NCI-H146 (cell line): ENCODE data around the gene ANKAR.
"Not testable (repeated sequence)": the region's sequence is repeated elsewhere in the genome, so short reads cannot be mapped to it uniquely, and the experiment has no call there.

Experiments
- DNase-seq: peaks from one replicate; lab custom pipeline; 2025; lab: John Stamatoyannopoulos, UW

ANKAR gene, protein sequence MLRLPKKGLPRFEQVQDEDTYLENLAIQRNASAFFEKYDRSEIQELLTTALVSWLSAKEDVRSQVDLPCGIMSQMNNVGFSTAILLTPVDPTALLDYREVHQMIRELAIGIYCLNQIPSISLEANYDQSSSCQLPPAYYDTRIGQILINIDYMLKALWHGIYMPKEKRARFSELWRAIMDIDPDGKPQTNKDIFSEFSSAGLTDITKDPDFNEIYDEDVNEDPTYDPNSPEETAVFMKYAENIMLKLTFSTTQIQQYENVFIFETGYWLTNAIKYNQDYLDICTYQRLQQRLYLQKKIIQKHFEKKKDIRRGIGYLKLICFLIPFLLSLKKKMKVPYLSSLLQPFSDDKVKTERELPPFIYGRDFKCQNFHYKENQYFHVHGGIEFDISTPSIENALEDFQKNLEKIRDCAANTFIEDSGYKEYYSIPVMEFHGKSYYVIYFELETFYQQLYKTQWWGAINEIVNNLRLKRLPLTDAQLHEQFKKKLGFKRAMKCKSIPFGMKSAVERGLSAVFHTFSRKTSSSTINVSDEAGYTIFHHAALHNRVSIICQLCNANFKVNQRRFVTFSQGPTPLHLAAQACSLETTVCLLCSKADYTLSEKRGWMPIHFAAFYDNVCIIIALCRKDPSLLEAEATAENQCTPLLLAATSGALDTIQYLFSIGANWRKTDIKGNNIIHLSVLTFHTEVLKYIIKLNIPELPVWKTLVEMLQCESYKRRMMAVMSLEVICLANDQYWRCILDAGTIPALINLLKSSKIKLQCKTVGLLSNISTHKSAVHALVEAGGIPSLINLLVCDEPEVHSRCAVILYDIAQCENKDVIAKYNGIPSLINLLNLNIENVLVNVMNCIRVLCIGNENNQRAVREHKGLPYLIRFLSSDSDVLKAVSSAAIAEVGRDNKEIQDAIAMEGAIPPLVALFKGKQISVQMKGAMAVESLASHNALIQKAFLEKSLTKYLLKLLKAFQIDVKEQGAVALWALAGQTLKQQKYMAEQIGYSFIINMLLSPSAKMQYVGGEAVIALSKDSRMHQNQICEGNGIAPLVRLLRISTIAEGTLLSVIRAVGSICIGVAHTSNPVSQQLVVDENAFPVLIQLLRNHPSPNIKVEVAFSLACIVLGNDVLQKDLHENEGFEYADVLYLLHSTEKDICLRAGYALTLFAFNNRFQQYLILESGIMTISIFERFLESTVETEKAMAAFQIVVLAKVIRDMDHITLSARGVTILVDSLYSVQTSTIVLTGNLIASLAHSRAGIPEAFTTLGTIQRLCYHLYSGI (N-terminal part only)

DNA sequence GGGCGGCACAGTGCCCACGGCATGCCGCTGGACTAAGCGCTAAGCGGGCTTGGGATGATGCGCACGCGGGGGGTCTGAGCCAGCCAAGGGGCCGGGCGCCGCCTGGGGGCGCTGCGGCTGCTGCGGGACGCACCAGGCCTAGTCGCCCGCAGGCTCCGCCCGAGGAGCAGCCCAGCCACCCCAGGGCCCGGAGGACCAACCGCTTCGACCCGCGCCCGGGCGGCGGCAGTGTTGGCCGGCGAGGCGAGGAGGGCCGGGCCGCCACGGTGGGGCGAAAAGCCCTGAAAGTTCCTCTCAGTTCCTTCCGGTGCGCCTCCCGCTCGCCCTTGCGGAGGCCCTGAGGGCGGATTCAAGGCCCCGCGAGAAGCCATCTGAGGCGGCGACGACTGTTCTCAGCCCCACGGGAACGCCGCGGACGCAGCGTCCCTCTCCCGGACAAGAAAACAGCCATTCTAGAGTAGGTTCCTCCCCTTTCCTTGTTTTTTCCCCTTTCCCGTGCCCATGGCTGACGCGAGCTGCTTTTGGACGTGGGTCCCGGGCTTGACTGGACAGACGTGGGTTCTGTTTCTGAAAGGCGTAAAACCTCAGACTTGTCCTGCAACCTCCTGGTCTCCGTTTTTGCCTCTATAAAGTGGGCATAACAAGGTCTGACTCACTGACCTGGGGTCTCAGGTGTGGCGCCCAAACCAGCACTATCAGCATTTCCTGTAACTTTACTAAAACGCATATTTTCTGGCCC is at the start of gene ANKAR:
Gene ANKAR (plus strand): TSS at position 297 of the 739 bp plus-strand sequence. CDS start 1,821 bp downstream, outside the sequence.
- DNase-seq, result peak; percentile 80

DNA sequence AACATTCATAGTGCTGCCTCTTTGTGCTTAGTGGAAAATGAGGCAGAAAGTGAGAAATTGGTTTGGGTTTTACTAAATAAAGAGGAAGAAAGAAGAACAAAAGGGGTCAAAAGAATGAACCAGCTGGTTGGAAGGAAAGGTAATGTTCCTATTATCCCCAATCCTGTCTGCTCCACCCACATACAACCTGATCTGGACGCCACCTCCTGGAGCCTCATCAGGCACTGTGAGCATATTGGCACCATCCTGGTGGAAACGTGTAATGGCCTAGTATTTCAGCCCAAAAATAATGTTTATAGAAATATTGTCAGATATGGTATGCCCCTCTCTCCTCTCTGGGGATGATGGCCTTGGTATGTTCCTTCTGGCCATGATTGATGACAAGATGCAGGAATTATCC is 48.8 kb upstream of the ANKAR start:
- DNase-seq, result no peak

DNA sequence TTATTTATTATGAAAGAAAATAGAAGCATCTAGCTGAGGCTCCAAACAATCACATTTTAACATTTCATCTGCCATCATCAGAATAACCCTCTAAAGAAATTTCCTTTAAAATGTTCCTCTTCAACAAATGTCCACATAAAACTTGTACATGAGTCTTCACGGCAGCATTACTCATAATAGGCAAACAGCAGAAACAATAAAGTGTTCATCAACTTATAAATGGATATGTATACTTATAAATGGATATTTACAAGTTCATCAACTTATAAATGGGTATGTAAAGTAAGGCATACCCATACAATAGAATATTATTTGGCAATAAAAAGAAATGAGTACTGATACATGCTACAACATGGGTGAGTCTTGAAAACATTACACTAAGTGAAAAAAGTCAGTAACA is 46.7 kb upstream of the ANKAR start:
- no peak for DNase-seq

DNA sequence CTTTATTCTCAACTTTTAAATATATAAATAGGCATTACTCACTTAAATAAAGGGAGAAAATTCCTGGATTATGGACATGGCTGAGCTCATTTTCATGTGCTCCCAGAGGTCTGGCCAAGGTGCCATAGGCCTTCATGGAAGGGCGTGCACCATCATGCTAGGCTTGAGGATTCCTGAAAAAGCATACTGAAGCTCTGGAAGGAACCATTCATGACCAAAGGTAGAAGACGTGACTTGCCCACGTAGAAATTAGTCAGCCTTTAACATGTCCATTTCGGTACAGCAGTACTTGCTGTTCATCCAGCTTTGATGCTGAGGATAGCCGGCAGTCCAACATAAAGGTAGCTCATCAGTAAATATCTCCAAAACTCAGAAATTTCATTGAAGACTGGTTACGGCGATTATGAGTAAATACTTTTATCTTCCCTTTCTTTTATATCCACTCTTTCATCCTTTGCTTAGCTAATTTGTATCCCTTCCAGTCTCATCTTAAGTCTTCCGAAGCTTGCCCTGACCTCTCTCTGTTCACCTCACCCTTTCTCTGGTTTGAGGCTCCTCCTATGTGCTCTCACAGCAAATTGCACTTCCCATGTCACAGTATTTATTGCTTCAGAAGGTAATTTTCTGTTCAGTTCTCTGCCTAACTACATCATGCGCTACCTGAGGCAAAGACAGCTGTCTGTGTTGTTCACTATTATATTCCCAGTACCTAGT is 45.5 kb upstream of the ANKAR start:
- no peak for DNase-seq

DNA sequence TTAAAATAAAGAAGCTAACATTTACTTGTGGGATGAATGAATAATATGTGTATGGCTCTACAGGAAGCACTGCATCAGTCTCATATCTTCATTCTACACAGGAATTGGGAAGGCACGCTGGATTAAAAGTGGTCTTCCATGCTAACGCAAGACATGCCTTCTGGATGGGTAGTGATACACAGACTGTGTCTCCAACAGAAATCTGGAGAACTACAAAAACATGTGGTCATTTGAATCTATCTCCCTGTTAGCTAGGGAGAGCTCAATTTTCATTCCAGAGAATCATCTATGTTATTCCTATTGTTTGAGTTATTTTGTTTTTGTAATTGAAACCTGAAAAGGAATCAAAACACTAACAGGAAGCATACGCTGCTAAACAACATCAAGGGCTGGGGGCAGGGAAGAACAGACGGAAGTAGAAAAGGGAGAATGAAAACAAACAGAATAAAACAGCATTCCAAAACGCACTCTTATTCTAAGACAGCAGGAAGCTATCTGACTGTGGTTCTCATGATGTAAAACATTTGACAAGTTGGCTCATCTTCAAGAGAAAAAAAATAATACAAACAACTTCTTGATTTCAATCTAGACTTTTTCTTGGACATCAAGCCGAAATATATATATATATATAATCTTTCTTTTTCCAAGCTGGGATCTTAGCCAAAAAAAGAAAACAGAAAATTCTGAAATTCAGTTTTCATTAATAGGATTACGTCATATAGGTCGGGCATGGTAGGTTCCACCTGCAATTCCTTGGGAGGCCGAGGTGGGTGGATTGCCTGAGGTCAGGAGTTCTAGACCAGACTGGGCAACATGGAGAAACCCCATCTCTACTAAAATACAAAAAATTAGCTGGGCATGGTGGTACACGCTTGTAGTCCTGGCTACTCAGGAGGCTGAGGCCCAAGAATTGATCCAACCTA is 44.7 kb upstream of the ANKAR start:
- no peak for DNase-seq

DNA sequence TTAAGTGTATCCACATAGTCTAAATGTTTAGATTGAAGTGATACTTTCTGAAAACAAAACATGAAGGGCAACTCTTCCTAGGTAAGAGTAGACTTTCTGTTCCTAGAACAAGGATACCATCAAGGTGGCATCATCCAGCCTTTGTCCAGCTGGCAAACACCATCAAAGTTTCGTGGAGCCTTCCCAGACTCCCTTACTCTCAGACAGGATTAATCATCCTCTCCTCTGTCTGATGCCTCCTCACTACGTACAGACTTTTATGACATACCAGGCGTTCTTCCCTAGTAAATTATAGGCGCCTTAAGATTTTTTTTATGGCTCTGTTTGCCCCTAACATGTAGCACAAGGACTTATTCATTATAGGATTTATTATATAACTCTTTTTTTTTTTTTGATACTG is 42.6 kb upstream of the ANKAR start:
- DNase-seq, result no peak

DNA sequence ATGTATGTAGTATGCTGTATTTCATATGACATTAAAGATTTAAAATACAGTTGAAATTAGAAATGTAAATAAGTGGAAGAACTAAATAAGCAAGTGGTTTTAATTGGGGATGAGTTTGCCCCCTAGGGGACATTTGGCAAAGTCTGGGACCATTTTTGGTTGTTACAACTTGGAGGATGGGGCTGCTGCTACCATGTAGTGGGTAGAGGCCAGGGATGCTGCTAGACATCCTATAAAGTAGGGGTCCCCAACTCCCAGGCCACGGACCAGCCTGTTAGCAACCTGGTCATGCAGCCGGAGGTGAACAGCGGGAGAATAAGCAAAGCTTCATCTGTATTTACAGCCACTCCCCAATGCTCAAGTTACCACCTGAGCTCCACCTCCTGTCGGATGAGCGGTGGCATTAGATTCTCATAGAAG is 41.1 kb upstream of the ANKAR start:
- no peak for DNase-seq

DNA sequence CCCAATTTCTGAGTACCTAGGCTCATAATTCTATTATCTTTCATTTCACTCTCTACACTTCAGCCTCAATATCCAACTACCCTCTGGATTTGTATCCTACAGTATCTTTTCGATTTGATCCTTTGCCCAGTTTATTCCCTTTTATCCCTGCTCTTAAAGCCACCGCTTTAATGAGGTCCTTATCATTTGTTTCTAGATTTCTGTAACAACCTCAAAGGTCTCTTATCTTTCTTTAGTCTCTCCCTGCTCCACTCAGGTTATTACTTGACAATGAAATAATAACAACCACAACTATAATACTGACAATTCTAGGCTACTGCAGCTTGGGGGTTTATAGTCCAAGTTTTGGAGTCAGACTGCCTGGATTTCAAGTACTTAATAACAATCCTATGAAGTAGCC is 39.1 kb upstream of the ANKAR start:
- DNase-seq, result no peak

DNA sequence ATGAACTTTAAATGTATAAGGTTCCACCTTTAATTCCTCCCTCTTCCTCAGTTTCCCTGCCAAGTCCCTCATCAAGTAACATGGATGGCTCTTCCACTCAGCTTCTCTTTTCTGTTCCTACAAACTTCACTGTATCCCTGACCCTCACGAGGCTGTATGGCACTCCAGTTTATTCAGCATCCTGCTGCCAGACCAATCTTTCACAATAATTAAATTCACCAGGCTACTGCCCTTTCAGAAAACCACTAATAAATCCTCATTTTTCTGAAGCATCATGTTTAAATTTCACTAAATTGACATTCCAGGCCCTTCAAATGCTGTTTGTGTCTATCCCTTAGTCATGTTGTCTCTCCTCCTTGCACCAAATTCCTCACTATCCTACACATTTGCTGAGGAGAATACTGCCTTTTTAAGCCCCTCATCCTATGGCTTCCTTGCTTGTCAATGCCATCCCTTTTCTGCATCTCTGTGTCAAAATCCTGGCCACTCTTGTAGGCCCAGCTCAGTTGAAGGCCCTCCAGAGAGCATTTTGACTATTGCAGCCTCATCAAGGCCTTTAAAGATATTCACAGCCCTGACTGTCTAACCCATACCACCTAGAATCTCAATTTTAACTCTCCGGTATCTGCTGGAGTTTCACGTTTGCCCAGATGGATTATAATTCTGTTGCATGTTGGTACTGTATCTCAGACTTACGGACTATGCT is 36.0 kb upstream of the ANKAR start:
- DNase-seq, result no peak

DNA sequence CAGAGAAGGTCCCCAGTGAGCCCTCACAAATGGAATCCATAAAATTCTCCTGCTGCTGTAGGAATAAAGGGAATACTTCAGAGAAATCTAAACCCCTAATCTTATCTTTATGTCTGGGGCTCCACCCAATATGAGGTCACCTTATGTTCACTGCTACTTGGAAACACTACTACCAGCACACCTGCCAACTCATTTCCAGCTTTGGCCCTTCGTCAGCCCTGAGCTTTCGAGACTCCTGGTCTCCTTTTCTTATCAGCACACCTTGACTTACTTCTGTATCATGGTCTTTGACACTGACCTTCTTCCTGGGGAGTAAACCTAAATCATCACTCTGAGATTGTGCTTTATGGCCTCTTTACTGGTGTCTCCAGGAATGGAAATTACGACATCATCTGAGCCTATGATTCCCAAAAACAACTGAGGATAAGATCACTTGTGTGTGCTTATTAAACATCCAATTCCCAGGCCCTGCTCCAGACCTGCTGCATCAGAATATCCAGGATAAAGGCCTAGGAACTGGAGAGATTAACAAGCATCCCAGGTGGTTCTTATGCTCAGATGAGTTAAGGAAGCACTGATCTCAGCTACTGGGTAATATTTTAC is 35.4 kb upstream of the ANKAR start:
- DNase-seq, result no peak

DNA sequence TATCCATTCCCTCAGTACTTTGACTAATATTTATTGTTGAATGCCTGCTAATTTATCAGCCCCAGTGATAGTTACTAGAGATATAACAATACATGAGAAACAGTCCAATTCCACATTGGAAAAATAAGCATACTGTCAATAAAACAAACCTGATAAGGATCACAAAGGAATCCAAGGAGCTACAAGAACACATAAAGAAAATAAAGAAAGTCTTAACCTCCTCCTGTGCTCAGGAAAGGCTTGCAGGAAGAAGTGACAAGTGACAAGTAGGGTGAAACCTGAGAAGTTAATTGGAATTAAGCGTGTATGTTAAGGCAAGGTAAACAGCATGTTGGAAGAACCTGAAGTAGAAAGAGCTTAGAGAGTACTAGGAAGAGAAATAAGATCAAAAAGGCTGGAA is 33.5 kb upstream of the ANKAR start:
- no peak for DNase-seq

DNA sequence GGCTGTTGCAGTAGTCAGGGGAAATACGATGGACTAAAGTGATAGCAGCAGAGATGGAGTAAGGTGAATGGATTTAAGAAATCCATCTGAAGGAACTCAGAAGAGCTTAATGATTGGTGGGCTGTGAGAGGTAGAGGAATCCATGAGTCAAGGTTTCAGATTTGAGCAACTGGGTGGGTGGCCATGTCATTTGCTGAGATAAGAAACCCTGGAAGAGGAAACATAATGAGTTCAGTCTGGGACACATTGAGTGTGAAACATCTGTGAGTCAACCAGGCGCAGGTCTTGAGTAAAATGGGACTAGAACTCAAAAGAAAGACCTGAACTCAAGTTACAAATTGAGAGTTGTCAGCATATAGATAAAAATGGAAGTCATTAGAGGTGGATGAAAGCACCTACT is 32.9 kb upstream of the ANKAR start:
- no peak for DNase-seq

DNA sequence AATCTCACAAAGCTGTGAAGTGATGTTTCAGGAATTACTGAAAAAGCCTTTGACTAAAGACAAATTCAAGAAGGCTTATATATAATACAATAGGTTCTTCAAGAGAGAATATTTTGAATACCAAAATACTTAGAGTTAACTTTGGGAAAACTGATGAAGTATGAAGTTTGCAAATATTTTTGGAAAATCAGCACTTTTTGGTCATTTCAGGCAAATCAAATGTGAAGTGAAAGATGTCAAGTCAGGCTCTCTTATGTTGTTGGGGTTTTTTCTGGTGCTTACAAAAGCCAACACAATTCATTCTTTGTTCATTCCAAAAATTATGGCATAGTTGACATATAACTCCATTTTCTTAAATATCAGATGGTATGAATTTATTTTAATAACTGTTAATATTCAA is 27.9 kb upstream of the ANKAR start:
- DNase-seq, result no peak

DNA sequence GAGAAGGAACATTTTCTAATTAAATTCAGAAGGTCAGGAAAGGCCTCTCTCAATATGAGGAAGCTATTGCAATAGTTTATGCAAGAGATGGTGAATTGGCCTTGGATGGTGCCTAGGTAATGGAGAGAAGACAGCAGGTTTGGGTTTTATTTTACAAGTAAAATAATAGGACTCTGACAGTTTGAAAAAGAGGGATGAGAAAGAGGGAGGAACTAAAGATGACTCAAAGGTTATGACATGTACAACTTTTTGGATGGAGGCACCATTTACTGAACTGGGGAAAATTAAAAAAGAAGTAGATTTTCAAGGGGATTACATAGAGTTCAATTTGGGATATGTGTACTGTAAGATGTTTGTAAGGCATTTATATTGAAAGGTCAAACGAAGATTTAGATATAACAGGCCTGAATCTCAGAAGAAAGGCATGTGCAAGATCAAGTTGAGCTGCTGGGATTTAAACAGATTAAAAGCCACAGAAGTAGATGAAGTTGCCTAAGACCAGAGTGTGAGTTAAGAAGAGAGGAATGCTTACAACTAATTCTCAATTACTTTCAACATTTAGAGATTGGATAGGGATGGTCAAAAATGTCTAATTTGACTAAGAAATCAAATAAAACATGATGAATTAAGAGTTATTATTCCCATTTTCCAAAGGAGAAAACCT is 25.5 kb upstream of the ANKAR start:
- no peak for DNase-seq

DNA sequence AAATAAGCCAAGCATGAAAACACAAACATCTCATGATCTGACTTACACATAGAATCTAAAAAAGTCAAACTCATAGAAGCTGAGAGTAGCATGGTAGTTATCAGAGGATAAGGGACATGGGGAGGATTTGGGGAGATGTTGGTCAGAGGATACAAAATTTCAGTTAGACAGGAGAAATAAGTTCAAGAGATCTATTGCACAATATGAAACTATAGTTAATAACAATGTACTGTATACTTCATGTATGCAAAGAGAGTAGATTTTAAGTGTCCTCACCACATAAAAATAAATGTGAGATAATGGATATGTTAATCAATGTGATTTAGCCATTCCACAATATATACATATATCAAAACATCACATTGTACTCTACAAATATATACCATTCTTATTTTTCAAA is 23.2 kb upstream of the ANKAR start:
- DNase-seq, result no peak

DNA sequence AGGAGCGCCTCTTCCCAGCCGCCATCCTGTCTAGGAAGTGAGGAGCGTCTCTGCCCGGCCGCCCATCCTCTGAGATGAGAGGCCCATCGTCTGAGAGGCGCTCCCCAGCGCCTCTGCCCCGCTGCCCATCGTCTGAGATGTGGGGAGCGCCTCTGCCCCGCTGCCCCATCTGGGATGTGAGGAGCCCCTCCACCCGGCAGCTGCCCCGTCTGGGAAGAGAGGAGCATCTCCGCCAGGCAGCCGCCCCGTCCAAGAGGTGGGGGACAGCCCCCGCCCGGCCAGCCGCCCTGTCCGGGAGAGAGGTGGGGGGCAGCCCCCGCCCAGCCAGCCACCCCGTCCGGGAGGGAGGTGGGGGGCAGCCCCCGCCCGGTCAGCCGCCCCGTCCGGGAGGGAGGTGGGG is 21.0 kb upstream of the ANKAR start:
- DNase-seq, result not testable (repeated sequence)

DNA sequence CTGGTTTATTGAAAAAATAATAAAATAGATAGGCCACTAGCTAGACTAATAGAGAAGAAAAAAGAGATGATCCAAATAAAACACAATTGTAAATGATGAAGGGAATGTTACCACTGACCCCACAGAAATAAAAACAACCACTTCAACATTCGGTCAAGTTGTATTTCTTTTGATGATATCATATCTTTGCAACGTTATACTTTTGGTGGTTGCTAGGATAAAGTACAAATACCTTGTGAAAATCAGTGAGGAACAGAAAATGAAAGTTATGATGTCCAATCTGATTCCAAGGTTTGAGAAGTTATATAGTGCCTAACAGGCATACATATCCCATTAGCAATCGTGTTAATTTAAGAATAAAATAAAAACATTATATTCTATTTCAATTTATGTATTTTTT is 19.8 kb upstream of the ANKAR start:
- no peak for DNase-seq

DNA sequence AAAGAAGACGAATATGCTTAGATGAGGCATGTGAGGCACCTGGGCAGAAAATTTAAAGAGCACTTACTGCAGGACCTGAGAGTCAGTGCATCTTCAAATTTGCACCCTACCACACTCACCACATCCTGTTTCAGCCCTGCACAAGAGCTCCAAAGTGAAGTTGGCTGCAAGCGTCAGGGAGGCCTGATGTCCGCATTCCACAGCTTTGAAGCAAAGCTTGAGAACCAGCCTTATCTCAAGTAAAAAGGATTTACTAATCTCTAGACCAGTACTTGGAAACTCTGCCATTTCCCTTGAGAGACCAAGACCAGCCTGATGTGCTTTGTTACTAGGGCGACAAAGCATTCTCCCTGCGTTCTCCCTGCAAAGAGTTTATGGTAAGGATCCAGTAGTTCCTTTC is 16.6 kb upstream of the ANKAR start:
- no peak for DNase-seq
